GM19324 (cell line): ENCODE measurements around the gene ITPR2.
A peak's percentile ranks its signal among the peaks of the same experiment; 100 is the strongest.
"Not testable (repeated sequence)": the region's sequence is repeated elsewhere in the genome, so short reads cannot be mapped to it uniquely, and the experiment has no call there.

Source experiments
- ATAC-seq: cut with Tn5 transposase; IDR thresholded peaks from one replicate; pipeline ENCODE4 v1.9.1; 2021; ENCODE audit warnings: mild to moderate bottlenecking, moderate library complexity; ENCODE audit not compliant: unreplicated experiment, low FRiP score

ITPR2 gene

GRCh38 chr12:26851031-26851809, 18.2 kb upstream of the ITPR2 start:
- ATAC-seq: no peak

- ATAC-seq: no peak
Observed at GRCh38 chr12:26848156-26848825, 15.3 kb upstream of the ITPR2 start.

GRCh38 chr12:26847431-26847830, 14.4 kb upstream of the ITPR2 start:
- ATAC-seq: no peak

GRCh38 chr12:26846416-26846815, 13.4 kb upstream of the ITPR2 start:
- ATAC-seq: no peak

- no peak for ATAC-seq
Observed at GRCh38 chr12:26845984-26846383, 13.0 kb upstream of the ITPR2 start.

GRCh38 chr12:26845057-26845666, 12.2 kb upstream of the ITPR2 start:
- no peak for ATAC-seq

GRCh38 chr12:26843311-26843710, 10.3 kb upstream of the ITPR2 start:
- no peak for ATAC-seq

- ATAC-seq: no peak
Observed at GRCh38 chr12:26841085-26841484, 8.1 kb upstream of the ITPR2 start.

GRCh38 chr12:26839512-26839911, 6.5 kb upstream of the ITPR2 start:
- no peak for ATAC-seq

GRCh38 chr12:26838888-26839416, 6.0 kb upstream of the ITPR2 start:
- ATAC-seq: no peak

GRCh38 chr12:26836201-26836600, 3.2 kb upstream of the ITPR2 start:
- ATAC-seq: no peak

- not testable (repeated sequence) for ATAC-seq
Observed at GRCh38 chr12:26834503-26835060, 1.6 kb upstream of the ITPR2 start.

GRCh38 chr12:26833743-26834490, 923 bp upstream of the ITPR2 start:
- no peak for ATAC-seq

GRCh38 chr12:26831951-26832821, 808 bp downstream of the ITPR2 start:
- ATAC-seq: peak; percentile 38

- no peak for ATAC-seq
Observed at GRCh38 chr12:26830783-26831551, 2.0 kb downstream of the ITPR2 start.

GRCh38 chr12:26830363-26830762, 2.6 kb downstream of the ITPR2 start:
- no peak for ATAC-seq

GRCh38 chr12:26828280-26829073, 4.5 kb downstream of the ITPR2 start:
- no peak for ATAC-seq

- ATAC-seq: no peak
Observed at GRCh38 chr12:26826437-26826836, 6.6 kb downstream of the ITPR2 start.
